ENCODE results near the gene SPG11.
"Not testable (repeated sequence)": the region's sequence is repeated elsewhere in the genome, so short reads cannot be mapped to it uniquely, and the experiment has no call there.

SPG11 gene

DNA sequence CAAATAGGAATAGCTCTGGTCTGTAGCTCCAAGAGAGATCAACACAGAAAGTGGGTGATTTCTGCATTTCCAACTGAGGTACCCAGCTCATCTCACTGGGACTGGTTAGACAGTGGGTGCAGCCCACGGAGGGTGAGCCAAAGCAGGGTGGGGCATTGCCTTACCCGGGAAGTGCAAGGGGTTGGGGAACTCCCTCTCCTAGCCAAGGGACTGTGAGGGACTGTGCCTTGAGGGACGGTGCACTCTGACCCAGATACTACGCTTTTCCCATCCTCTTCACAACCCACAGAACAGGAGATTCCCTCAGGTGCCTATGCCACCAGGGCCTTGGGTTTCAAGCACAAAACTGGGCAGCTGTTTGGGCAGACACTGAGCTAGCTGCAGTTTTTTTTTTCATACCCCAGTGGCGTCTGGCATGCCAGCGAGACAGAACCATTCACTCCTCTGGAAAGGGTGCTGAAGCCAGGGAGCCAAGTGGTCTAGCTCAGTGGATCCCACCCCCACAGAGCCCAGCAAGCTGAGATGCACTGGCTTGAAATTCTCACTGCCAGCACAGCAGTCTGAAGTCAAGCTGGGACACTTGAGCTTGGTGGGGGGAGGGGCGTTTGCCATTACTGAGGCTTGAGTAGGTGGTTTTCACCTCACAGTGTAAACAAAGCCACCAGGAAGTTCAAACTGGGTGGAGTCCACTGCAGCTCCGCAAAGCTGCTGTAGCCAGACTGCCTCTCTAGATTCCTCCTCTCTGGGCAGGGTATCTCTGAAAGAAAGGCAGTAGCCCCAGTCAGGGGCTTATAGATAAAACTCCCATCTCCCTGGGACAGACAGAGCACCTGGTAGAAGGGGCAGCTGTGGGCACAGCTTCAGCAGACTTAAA is 19.6 kb upstream of the SPG11 start:
- in situ Hi-C loops (cut with MboI; ENCODE audit: low sequenced_read_pairs): not testable (repeated sequence)

DNA sequence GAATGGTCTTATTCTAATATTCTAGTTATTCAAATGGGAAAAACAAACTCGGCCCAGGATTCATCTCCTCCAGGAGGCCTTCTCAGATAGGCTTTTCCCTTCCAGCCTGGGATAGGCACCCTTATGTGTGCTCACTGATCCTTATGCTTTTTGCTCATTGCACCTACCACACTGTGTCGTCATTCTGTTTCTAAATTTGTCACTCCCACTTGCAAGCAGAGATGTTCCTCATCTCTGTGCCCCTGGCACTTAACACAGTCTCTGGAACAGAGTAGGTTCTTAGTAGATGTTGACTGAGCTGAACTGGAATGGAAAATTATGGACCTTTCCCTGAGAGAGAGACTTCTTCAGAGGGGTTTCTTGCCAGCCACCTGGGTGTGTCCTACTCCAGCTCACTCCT is 18.7 kb upstream of the SPG11 start:
- in situ Hi-C loops (cut with MboI; ENCODE audit: low sequenced_read_pairs): no loop called here

DNA sequence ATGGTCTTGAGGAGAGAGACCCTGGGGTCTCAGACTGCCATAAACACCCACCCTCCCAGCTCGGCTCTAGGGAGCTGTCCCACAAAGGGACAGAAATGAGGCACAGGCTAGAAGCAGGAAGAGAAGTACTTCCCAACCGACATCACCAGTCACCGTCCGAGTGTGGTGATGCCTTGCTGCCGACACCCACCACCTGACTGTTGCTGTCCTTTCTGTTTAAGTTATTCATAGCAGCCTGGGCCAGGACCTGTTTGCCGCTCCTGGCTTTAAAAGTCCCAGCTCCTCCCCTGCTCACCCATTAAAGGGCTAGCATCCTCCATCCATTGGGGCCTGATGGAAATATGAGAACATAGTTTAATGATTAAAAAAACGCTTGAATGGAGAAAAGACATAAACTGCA is 13.2 kb upstream of the SPG11 start:
- in situ Hi-C loops (cut with MboI; ENCODE audit: low sequenced_read_pairs): no loop called here

DNA sequence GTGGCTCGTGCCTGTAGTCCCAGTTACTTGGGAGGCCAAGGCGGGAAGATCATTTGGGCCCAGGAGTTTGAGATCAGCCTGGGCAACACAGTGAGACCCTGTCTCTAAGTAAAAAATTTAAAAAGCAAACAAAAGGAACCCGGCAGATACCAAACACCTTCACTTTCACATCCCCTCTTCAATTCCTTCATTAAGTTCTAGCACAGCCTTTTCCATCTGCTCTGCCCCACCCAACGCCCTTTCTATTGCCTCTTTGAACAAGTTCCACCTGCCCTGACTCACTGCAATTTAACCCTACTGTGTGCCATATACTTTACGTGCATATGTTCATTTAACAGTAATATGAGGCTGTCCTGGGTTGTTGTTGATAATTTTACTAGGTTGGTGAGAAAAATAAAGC is 12.4 kb upstream of the SPG11 start:
- in situ Hi-C loops (cut with MboI; ENCODE audit: low sequenced_read_pairs): no loop called here

DNA sequence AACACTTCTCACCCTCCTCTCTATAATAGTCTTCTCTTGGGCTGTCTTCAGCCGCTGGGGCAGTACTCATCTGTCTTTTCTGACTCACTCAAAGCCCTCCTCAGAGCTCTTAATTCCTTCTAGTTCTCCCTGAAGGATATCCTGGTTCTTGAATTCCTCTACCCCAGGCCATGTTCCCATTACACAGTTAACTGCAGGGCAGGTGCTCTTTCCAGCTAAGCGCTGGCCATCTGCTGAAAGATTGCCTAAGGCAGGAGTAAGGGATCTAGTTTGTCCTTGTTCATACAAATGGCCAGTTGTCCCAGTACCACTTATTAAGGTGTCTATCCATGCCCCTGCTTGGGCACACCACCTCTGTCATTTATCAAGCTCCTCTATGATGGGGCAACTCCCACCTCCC is 10.2 kb upstream of the SPG11 start:
- in situ Hi-C loops (cut with MboI; ENCODE audit: low sequenced_read_pairs): no loop called here

DNA sequence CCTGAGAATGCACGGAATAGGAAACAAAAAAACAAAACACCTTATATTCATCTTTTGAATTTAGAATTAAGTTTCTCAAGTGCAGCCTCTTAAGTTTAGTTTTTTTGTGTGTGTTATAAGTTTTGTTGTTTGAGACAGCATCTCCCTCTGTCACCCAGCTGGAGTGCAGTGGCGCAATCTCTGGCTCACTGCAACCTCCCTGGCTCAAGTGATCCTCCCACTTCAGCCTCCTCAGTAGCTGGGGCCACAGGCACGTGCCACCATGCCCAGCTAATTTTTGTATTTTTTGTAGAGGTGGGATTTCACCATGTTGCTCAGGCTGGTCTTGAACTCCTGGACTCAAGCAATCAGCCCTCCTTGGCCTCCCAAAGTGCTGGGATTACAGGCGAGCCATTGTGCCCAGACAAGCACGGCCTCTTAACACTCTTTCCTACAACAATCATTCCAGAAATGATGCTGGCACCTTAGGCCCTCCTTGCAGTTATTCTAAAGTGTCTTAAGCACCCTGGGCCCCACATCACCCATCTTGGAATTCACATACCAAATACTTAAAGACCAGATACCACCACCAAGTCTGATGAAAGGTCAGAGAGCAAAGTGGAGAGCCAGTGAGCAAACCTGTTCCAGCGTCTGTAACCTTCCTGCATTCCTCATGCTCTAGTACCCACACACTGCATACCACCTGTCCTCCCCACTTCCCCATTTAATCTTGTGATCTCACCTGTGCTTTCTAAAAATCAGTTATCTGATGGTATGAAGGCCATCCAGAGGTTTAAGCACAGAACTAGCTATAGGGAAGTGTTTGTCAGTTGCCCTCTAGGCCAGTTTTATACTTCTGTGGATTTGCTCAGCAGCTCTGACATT is 6.9 kb upstream of the SPG11 start:
- in situ Hi-C loops (cut with MboI; ENCODE audit: low sequenced_read_pairs): no loop called here

DNA sequence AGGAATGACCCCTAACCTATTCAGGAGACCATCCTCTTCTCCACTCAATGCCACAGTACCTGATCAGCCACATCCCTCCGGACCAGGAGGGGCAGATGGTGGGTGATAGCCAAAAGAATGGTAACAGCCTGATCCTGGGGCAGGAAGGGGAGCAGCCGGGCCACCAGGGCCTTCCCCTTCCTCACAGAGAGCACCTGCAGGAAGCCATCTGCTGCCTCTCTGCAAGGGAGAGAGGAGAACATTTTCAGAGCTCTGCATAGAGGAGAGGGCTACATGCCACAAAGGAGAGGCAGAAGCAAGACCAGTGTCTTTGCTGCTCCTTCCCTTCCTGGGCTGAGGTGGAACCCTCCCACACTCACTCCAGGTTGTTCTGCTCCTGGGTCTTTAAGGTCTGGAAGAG is 5.5 kb upstream of the SPG11 start:
- in situ Hi-C loops (cut with MboI; ENCODE audit: low sequenced_read_pairs): no loop called here

DNA sequence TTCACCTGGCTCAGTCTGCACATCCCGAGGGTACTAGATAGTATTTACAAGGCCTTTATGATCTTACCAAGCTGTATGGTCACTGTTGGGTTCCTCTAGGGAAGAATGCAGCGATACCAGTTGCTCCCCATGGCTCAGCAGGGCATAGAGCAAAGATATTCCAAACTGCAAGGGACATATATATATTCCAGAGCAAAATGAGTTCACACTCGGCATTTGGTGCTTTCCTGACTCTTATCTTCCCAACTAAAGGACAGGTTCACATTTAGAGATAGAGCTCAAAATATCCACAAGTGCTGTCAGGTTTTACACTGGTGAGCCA is 3.5 kb upstream of the SPG11 start:
- in situ Hi-C loops (cut with MboI; ENCODE audit: low sequenced_read_pairs): no loop called here

DNA sequence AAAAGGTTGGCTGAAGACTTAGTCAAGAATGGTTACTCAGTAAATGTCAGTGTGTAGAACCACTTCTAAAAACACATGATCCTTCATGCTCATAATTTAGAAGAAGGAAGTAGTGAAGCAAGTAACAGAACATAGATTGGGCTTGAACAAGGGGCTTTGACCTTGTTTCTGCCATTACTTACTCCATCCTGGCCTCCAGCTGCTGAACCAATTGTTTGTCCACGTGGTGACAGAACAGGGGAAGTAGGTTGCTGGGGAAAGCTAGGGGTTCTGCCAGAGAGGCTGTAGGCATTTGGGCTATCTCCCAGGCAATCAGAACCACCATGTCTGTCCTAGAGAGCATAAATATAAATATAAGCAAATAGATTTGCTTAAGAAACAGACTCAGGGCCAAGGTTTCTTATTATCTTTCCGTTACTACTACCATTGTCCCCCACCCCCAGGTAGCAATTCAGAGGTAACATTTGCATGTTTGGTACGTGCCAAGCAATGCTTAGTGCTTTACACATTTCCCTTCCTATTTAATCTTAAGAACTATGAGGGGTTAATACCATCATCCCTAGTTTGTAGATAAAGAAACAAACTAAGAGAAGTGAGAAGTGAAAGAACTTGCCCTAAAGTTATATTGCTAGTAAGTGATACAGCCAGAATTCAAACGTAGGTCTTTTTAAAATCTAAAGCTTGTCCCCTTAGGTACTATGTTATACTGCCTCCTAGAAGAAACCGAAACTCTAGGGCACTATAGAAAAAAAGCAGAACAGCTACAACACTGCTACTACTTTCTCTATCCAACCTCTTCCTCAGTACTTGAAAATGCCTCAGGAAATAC is 3.0 kb upstream of the SPG11 start:
- in situ Hi-C loops (cut with MboI; ENCODE audit: low sequenced_read_pairs): no loop called here

DNA sequence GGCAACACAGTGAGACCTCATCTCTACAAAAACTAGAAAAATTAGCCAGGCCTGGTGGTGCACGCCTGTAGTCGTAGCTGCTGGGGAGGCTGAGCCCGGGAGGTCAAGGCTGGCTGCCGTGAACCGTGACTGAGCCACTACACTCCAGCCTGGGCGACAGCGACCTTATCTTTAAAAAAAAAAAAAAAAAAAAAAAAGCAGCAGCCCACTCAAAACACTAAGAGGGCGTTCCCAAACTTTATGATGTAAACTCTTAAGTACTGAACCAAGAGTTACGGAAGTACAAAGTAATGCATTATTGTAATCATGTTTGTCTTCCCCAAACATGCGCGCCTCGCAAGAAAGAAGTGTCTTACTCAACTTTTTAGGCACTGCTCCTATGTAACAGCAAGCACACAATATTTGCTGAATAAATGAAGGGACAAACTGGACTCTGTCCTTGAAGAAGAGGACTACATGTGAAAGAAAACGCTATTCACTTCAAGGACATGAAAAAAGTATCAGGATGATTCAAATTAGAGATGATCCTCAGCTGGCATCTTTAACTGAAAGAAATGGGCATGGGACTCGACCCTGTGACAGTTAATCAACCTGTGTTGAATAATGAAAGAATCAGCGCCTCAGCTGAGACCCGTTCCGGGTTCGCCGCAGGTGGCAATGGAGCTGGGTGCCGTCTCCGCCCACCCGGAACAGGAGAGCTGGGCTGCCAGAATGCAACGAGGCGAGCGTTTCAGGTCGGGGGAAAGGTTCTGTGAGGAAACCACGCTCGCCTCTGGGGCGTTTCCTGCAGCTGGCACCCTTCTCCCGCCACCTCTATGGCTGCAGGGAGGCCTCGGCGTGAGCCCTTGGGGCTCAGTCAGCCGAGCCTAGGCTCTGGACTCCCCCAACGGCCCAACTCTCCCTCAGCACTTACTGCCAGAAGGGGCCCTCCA is 718 bp downstream of the SPG11 start:
- in situ Hi-C loops (cut with MboI; ENCODE audit: low sequenced_read_pairs): no loop called here

DNA sequence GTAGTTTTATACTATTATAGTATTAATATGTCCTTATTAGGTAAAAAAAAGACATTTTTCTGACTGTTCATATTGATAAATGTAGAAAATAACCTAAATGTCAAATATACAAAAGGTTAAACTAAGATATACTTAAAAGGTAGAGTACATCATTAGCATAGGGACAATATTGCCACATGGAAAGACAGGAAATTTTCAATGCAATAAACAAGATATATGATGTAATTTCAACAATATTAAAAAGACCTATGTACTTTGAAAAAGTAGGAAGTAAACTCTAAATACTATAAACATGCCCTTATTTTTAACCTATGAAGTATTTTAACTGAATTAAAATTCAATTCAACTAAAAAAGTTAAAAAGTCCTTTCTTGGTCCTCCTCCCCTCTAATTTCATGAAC is 1.9 kb downstream of the SPG11 start:
- in situ Hi-C loops (cut with MboI; ENCODE audit: low sequenced_read_pairs): no loop called here

DNA sequence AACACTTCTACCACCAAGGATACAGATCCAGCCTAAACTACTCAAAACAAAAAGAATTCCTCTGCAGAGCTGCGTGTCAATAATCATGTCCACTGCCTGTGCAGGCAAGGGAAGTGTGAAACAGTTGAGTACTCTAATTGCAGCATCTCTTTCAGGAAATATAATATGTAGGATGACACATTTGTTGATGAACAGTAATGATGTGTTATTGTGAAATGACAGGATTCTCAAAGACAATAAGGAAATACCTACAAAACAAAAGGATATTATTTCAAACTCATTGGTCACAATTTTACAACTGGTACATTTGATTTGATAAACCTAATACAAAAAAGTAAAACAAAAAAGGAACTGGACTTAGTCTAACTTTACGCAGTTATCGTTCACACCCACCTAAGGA is 4.4 kb downstream of the SPG11 start:
- in situ Hi-C loops (cut with MboI; ENCODE audit: low sequenced_read_pairs): no loop called here

DNA sequence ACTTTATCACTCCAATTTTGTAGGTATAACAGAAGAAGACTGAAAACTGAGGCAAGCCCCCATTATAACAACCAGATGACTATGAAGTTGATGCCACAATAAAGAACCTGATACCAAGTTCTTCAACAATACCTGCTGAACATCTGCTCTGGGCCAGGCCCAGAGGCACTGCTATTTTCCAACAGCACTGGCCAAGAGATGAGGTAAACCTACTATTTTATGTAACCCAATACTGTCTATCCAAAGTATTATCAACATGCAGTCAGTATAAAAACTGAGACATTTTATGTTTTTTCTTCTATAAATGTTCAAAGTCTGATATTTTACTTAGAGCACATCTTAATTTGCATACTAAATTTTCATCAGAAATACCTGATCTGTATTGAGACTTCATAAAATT is 6.1 kb downstream of the SPG11 start:
- in situ Hi-C loops (cut with MboI; ENCODE audit: low sequenced_read_pairs): no loop called here

DNA sequence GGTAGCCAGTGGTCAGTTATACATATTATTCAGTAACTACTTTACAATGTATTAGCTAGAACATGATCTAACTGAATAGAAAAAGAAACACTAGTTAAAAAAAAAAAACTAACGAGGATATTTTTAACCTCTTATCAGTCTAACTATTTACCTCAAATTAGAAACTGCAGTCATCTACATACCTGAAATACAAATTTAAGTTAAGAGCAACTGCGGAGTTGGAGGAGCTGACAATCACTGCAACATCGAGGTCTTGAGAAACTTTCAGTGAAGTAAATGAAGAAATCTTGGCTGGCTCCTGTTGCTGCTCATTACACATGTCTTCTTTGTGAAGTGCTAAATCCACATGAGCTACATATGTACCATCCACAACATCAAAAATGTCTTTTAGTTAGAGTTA is 6.5 kb downstream of the SPG11 start:
- in situ Hi-C loops (cut with MboI; ENCODE audit: low sequenced_read_pairs): no loop called here

DNA sequence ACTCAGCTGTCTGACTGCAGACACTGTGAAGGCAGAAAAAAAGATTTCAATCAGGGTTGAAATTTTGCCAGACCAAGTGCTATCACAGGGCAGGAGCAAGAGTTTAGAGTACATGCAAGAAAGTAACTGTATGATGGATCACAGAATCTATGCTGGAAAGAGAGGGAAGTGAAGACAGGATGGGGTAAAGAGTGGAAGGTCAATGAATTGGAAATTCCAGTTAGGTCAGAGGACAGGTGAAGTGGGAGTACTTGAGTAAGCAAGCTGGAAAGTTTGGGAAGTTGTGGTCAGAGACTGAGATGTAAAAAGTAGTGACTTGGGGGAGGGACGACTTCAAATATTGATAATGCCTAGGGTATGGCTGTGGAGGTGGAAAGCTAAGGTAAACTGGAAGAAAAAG is 7.2 kb downstream of the SPG11 start:
- in situ Hi-C loops (cut with MboI; ENCODE audit: low sequenced_read_pairs): no loop called here

DNA sequence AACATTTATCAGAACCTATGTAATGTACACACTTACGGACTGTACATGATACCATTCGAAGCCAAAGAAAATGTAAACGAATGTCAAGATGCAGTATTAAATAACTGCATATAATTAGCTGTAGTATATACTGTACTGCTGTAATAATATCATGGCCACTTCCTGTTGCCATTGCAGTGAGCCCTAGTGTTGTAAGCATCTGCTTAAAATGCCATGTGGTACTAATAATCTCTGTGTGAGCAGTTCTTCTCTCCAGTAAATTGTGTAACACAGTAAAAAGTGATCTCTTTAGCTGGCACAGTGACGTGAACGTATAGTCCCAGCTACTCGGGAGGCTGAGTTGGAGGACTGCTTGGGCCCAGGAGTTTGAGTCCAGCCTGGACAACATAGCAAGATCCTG is 8.6 kb downstream of the SPG11 start:
- in situ Hi-C loops (cut with MboI; ENCODE audit: low sequenced_read_pairs): no loop called here

DNA sequence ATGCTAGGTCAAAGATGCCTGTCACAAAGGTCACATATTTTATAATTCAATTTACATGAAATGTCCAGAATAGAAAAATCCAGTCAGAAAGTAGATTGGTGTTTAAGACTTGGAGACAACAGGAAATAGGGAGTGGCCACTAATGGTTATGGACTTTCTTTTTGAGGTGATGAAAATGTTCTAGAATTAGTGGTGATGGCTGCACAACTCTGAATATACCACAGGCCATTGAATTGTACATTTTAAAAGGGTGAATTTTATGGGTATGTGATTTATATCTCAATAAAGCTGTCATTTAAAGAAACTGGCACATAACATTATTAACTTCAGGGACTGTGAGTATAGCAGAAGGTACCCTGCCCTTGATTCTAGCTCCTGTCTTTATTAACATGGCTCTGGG is 15.8 kb downstream of the SPG11 start:
- in situ Hi-C loops (cut with MboI; ENCODE audit: low sequenced_read_pairs): no loop called here

DNA sequence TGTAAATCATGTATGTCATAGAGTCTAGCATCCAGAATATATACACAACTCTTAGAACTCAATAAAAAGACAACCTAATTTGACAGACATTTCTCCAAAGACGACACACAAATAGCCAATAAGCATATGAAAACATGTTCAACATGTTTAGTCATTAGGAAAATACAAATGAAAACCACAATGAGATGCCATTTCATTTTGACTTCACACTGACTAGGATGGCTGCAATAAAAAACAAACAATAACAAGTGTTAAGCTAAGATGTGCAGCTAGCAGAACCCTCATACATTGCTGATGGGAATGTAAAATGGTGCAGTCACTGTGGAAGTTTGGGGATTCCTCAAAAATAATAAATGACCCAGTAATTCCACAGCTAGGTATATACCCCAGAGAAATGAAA is 16.4 kb downstream of the SPG11 start:
- in situ Hi-C loops (cut with MboI; ENCODE audit: low sequenced_read_pairs): no loop called here

DNA sequence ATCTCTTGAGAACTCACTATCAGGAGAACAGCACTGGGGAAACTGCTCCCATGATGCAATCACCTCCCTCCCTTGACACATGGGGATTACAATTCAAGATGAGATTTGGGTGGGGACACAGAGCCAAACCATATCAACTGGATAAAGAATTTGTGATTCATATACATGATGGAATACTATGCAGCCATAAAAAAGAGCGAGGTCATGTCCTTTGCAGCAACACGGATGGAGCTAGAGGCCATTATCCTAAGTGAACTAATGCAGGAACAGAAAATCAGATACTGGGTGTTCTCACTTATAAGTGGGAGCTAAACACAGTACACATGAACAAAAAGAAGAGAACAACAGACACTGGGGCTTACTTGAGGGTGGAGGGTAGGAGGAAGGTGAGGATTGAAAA is 17.0 kb downstream of the SPG11 start:
- in situ Hi-C loops (cut with MboI; ENCODE audit: low sequenced_read_pairs): no loop called here

DNA sequence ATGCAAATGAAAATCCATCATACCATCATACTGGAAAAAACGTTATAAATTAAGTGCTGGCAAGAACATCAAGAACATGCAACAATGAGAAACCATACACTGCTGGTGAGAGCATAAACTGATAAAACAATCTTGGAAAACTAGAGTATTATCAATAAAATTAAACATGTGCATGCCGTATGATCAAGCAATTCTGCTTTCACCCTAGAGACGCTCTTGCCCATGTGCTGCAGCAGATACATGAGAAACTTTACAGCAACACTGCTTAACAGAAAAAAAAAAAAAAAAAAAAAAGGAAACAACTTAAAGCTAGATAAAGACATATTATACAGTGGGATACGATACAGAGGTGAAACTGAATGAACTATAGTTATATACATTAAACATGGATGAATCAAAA is 21.8 kb downstream of the SPG11 start:
- in situ Hi-C loops (cut with MboI; ENCODE audit: low sequenced_read_pairs): no loop called here

Data from hTERT RPE-1 (cell line).